GM12864 (cell line): ENCODE data around the gene FAM120B.

ENCODE experiments used
- DNase-seq: peaks from one replicate; pipeline ENCODE4 v3.0.0-alpha.2; 2011; ENCODE audit warnings: low read depth
- H3K4me3 ChIP-seq: 2 replicates; pipeline ENCODE4 v1.5.1; 2011; ENCODE audit warnings: mild to moderate bottlenecking, low read depth, low read length, control low read depth
- CTCF ChIP-seq: IDR thresholded peaks from 2 replicates; pipeline ENCODE4 v1.5.1; 2011; ENCODE audit warnings: low read depth, mild to moderate bottlenecking, moderate library complexity, low read length, control low read depth, inconsistent platforms; ENCODE audit errors: missing control alignments

FAM120B gene

DNA sequence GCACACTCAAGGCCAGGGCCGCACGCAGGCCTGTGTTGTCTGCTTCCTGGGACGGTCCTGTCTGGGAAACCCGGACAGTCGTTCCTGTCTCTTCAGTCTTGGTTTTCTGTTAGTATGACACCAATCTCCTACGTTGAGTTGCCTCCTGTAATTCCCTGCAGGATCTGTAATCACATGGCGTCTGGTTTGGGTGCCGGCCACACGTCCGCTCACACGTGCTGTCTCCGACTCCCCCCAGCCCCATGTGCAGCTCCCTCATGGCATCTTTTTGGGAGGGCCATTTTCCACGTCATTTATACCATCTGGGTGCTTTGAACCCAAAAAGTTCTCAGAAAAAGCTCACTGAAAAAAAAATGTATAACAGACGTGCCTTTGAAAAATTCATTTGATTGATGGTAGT, 38.9 kb upstream of the FAM120B start:
- TF ChIP-seq CTCF: no peak
- no peak overlapping the region for H3K4me3 ChIP-seq
- no peak for DNase-seq

GRCh38 chr6:170268216-170269129, 38.1 kb upstream of the FAM120B start:
- no peak for TF ChIP-seq CTCF
- no peak for DNase-seq
- no peak overlapping the region for H3K4me3 ChIP-seq

DNA sequence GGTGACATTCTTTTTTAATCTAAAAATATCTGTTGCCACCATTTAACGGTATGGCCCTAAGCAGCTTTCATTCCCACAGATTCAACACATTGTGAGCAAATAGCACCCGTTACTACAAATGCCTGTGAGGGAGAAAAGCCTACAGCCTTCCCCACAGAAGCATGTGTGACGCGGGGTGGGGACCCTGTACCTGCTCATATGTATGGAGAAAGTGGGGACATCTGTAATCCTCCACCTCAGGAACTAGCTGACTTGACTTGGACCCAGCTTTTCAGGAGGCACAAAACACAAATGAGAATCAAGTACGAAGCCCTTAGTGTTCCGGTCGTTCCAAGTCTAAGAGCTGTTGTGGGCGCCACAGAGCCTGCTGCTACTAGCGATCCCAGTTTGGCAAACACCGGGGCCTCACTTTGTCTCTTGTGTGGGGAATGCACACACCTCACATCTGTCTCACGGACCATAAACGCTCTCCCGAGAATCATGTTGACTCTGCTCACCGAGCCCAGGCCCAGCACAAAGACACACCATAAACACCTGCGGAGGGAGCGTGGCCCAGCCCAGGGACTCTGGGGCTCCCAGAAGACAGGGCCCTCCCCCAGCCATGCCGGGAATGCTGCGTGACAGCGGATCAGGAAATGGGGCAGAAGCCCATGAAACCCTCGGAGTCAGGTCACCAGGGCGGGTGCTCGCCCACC, 37.3 kb upstream of the FAM120B start:
- no peak for TF ChIP-seq CTCF
- no peak overlapping the region for H3K4me3 ChIP-seq
- no peak for DNase-seq

GRCh38 chr6:170269846-170270541, 36.6 kb upstream of the FAM120B start:
- no peak overlapping the region for H3K4me3 ChIP-seq
- TF ChIP-seq CTCF: no peak
- DNase-seq: no peak

- no peak overlapping the region; the same call in 1 of the 2 replicates for H3K4me3 ChIP-seq
- no peak for TF ChIP-seq CTCF
- no peak for DNase-seq
Measured at GRCh38 chr6:170270984-170271593, 35.5 kb upstream of the FAM120B start.

GRCh38 chr6:170271771-170272314, 34.7 kb upstream of the FAM120B start:
- TF ChIP-seq CTCF: no peak
- peak; percentile 91 for DNase-seq
- peak overlapping the region; percentile 23 for H3K4me3 ChIP-seq
